ENCODE results near the gene IRAK4.
A peak's percentile ranks its signal among the peaks of the same experiment; 100 is the strongest.

The IRAK4 gene

GRCh38 chr12:43766291-43766690 lies 7.5 kb downstream of the IRAK4 start:
- DNase-seq (ENCODE audit: low read depth in 3 of 3) = no peak

- DNase-seq (ENCODE audit: low read depth in 3 of 3) = no peak
Observed at GRCh38 chr12:43776498-43776897, 17.7 kb downstream of the IRAK4 start.

GRCh38 chr12:43786899-43787693 lies 28.3 kb downstream of the IRAK4 start:
- DNase-seq (ENCODE audit: low read depth in 3 of 3) = no peak

DNA sequence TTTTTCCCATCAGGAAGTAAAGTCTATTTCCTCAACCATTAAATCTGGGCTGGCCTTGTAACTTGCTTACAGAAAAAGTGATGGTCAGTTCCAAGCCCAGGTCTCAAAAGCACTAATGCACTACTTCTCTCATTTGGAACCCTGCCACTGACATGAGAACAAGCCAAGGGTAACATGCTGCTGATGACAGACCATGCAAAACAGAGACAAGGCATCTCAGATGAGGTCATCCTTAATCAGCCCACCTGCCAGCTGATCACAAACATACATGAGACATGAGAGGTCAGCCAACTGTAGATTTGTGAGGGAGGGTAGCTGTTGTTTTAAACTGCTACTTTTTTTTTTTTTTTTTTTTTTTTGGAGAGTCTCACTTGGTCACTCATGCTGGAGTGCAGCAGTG lies 31.2 kb downstream of the IRAK4 start:
- DNase-seq (ENCODE audit: low read depth in 3 of 3) = no peak

GRCh38 chr12:43795716-43796280 lies 37.0 kb downstream of the IRAK4 start:
- no peak for DNase-seq (ENCODE audit: low read depth in 3 of 3)

DNA sequence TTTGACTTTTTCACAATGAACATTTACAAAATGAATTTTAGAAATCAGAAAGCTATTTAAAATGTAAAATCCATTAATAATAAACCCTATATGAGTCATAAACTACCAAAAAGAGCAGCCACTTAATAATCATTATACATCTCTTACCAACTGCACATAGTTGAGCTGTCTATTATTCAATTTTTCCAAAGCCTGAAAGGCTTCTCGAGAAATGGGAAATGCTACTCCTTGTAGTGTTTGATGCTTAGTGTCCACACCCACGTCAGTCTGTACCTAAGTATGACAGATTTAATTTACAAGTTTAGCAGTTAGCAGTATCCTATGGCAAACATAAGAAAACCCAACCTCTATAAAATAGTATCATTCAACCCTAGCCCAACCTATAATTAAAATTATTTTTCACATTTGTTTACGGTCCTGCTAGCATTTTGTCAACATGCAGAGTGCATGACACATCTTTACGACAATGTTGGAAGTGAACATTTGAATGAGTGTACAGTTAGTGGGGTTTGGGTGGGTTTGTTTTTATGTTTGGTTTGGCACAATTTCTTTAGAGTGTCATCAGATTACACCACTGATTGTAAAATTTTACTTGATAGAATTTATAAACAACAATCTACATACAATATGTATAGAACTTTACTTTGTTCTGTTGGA lies 38.9 kb downstream of the IRAK4 start:
- DNase-seq (ENCODE audit: low read depth in 3 of 3) = no peak

GRCh38 chr12:43805149-43805859 lies 46.6 kb downstream of the IRAK4 start:
- no peak for DNase-seq (ENCODE audit: low read depth in 3 of 3)

- DNase-seq (ENCODE audit: low read depth in 3 of 3) = peak; percentile 71 to 85 (median 78)
Observed at GRCh38 chr12:43805860-43806736, 47.3 kb downstream of the IRAK4 start, which contains the start of gene TWF1. TSS of gene TWF1 (minus strand) at chr12:43806317. CDS start at chr12:43806245, 72 bp downstream.

DNA sequence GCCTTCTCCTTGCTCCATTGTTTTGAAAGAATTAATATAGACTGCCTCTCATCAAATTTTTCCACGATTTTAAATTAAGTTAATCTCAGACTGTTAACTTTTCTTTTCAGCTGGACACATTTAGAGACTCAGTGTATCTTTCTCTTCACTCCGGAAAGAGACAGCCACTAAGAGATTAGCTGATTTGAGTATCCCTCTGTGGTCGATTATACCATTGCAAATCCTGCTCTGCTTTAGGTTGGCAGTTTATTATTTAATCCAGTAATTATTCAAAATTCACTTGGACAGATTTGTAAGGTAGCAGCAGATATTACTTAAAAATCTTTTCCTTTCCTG lies 48.0 kb downstream of the IRAK4 start:
- no peak for DNase-seq (ENCODE audit: low read depth in 3 of 3)

DNA sequence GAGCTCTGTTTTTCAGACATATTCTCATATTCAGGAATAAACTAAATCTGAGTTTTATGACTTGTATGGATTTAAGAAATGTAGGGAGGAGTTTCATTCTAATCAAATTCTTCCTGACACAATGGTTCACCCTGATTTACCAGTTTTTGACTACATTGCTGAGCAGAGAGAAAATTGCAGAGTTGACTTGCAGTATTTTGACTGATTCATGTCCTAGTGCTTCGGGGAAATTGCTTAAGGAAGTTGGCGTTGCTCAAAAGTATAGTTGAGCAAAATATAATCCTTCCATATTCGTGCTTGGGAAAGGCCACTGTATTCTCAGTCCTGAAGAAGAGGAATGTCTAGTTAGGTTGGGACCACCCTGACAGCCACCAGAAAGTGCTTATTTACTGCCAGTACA lies 48.6 kb downstream of the IRAK4 start:
- DNase-seq (ENCODE audit: low read depth in 3 of 3) = no peak

DNA sequence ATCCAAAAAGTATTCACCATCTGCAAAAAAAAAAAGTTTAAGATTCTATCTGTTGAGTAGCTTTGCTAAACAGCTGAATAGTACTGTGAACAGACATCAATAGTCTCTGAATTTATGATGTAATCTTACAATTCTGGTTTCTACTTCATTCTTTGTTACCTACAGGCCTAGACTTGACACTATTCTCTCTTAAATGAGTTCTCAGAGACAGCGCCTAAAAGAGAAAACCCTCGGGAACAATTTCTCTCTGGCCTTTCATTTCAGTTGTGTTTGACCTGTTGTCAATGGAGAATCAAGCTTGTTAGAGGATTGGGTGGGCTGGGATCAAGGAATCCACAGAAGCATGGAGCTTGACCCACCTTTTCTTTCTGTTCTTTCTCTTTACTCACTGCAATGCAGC lies 53.3 kb downstream of the IRAK4 start:
- no peak for DNase-seq (ENCODE audit: low read depth in 3 of 3)

DNA sequence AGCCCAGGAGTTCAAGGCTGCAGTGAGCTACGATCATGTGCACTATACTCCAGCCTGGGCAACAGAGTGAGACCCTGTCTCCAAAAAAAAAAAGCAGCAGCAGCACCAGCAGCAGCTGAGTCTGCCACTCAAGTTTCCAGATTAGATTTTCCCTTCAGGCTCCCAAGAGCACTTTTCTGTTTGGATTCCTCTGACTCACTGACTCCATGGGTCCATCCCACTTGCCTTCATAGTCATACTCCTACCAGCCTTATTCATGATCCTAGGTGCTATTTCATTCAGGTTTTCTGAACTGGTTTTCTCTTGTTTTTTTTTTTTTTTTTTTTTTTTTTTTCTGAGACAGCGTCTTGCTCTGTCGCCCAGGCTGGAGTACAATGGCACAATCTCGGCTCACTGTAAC lies 54.2 kb downstream of the IRAK4 start:
- no peak for DNase-seq (ENCODE audit: low read depth in 3 of 3)

DNA sequence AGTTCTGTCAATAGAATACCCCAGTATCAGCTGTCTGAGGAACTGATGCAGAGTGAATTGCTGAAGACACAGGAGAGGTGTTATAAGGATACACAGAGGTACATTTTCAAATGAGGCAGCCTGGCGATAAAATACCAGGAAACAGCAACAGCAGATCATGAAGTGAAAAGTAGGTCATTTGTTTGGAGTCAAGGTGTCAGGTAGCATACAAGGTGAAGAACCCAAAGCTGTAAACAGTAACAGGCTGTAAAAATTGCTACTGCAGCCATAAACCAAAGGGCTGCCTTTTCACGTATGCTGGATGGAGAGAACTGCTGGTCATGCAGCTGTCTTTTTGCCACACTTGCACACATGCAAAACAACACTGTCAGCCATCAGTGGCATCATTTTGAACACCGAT lies 56.7 kb downstream of the IRAK4 start:
- no peak for DNase-seq (ENCODE audit: low read depth in 3 of 3)

- DNase-seq (ENCODE audit: low read depth in 3 of 3) = no peak
Observed at GRCh38 chr12:43816168-43816567, 57.4 kb downstream of the IRAK4 start.

GRCh38 chr12:43824207-43824775 lies 65.5 kb downstream of the IRAK4 start:
- DNase-seq (ENCODE audit: low read depth in 3 of 3) = no peak

DNA sequence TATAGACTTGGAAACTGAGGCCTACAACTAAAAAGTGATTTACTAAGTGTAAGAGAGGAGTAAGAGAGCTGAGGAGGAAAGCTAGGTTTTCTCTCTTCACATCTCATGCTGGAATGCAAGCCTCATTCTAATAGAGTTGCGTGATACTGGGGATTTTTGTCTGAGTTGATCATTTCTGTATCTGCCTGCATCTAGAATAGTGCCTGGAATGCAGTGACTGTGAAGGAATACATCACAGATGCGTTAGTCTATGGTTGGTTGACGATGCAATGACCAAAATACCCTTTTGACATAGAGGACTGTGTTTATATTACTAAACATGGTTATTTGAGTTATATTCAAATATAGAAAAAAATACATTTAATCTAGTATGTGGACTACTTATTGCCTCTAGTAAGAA lies 67.9 kb downstream of the IRAK4 start:
- DNase-seq (ENCODE audit: low read depth in 3 of 3) = no peak

GRCh38 chr12:43827093-43827492 lies 68.3 kb downstream of the IRAK4 start:
- no peak for DNase-seq (ENCODE audit: low read depth in 3 of 3)

DNA sequence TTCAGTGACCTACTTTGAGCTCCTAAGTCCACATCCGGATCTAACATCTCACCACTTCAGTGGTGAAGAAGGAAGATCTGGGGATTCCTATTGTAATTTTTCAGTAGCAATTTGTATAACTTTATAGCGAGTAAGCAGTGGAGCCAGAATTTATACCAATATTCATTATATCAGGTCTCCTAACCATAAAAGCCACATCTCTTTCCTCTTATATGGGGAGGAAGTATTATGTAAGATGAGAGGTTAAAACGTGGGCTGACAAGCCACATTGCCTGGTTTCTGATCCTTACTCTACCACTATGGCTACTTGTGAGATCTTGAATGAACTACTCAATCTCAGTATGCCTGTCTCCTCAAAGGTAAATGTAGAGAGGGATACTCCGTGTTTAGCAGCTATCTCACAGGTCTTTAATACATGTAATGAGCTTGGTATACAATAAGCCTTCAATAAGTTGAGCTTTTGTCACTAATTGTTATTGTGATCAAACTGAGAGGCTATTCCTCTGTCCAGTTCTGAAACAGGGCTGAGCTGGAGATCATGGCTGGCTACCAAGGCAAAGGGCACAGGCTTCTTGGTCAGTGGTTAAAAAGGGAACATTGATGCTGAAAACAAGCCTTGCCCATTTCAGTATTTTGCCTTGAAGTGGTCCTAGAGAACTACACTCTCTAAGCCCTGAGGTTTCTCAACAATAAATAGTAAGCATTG lies 73.9 kb downstream of the IRAK4 start:
- no peak for DNase-seq (ENCODE audit: low read depth in 3 of 3)

- peak in 1 of 3 experiments; percentile 4 for DNase-seq (ENCODE audit: low read depth in 3 of 3)
Observed at GRCh38 chr12:43835264-43835655, 76.5 kb downstream of the IRAK4 start.

- peak in 2 of 3 experiments; percentile 15 to 57 for DNase-seq (ENCODE audit: low read depth in 3 of 3)
Observed at GRCh38 chr12:43835656-43836474, 77.1 kb downstream of the IRAK4 start, which contains the start of gene TMEM117. TSS of gene TMEM117 (plus strand) at chr12:43836081.
